SK-N-SH (cell line): ENCODE results near the gene MAPK10. TPM values are rescaled to one million over a fixed set of nuclear protein-coding genes. Genes with fewer than 3 reads are reported as not detected.

Experiments used
- CTCF ChIA-PET: fragments of 300-600, 350-600 bp; formaldehyde crosslinking; extraction: SDS; loops from one replicate; lab custom pipeline; 2021; lab: Yijun Ruan, JAX
- POLR2A ChIA-PET: fragments of 350-600 bp; sonication (Branson Sonifier 250); formaldehyde crosslinking; extraction: SDS; loops from one replicate; lab custom pipeline; 2020; ENCODE audit warnings: antibody characterized with exemption, inconsistent platforms; lab: Yijun Ruan, JAX
- DNase-seq: peaks from one replicate; pipeline ENCODE4 v3.0.0; 2012
- H2AFZ ChIP-seq: fragments of 200-600 bp; sonication (generic); 2 replicates; pipeline ENCODE4 v1.8.1; 2016; ENCODE audit warnings: antibody characterized with exemption, mild to moderate bottlenecking, low read depth
- H3F3A ChIP-seq: fragments of 200-600 bp; sonication (generic); replicated peaks from 2 replicates; pipeline ENCODE3; 2016; ENCODE audit warnings: antibody characterized with exemption, mild to moderate bottlenecking; ENCODE audit not compliant: insufficient read depth
- H3K27ac ChIP-seq, 2 experiments: fragments of 200-500 bp in 1 of 2; fragments of 200-600 bp in 1 of 2; sonication (Bioruptor generic) in 1 of 2; sonication (generic), shearing (Covaris generic) in 1 of 2; 2 replicates each; pipeline versions ENCODE4 v1.5.1 to v1.6.1; 2014 to 2016; ENCODE audit warnings: low read depth in 2 of 2, inconsistent platforms in 1 of 2, low read length in 1 of 2, mild to moderate bottlenecking in 1 of 2, mixed read lengths in 1 of 2
- H3K27me3 ChIP-seq: fragments of 200-600 bp; sonication (generic), shearing (Covaris generic); 2 replicates; pipeline ENCODE4 v1.6.1; 2016; ENCODE audit warnings: mixed run types; ENCODE audit not compliant: insufficient read depth
- H3K36me3 ChIP-seq, 2 experiments: fragments of 200-500 bp in 1 of 2; fragments of 200-600 bp in 1 of 2; sonication (Bioruptor generic) in 1 of 2; sonication (generic) in 1 of 2; replicated peaks in 1 of 2; 2 replicates each; pipeline versions ENCODE3 to v1.5.1; 2014 to 2016; ENCODE audit warnings: low read length in 1 of 2, mild to moderate bottlenecking in 1 of 2; ENCODE audit not compliant: insufficient read depth in 2 of 2, control insufficient read depth in 1 of 2
- H3K4me1 ChIP-seq, 2 experiments: fragments of 200-500 bp in 1 of 2; fragments of 200-600 bp in 1 of 2; sonication (Bioruptor generic) in 1 of 2; sonication (generic), shearing (Covaris generic) in 1 of 2; 2 replicates each; pipeline versions ENCODE4 v1.5.1 to v1.6.1; 2014 to 2016; ENCODE audit warnings: low read depth in 1 of 2, low read length in 1 of 2, mixed run types in 1 of 2; ENCODE audit not compliant: insufficient read depth in 2 of 2, control insufficient read depth in 1 of 2
- H3K4me2 ChIP-seq: fragments of 200-600 bp; sonication (generic), shearing (Covaris generic); 2 replicates; pipeline ENCODE4 v1.6.1; 2017; ENCODE audit warnings: mixed run types
- H3K4me3 ChIP-seq, 2 experiments: fragments of 200-500 bp in 1 of 2; fragments of 200-600 bp in 1 of 2; sonication (Bioruptor generic) in 1 of 2; sonication (generic), shearing (Covaris generic) in 1 of 2; 2 replicates each; pipeline versions ENCODE4 v1.5.1 to v1.8.1; 2014 to 2016; ENCODE audit warnings: low read depth in 2 of 2, inconsistent platforms in 1 of 2, low read length in 1 of 2, mild to moderate bottlenecking in 1 of 2, mixed read lengths in 1 of 2, moderate library complexity in 1 of 2
- H3K79me2 ChIP-seq: fragments of 200-600 bp; sonication (generic); 2 replicates; pipeline ENCODE4 v1.8.1; 2017; ENCODE audit warnings: mild to moderate bottlenecking; ENCODE audit not compliant: insufficient read depth
- H3K9ac ChIP-seq: fragments of 200-600 bp; sonication (generic); 2 replicates; pipeline ENCODE4 v1.6.1; 2017; ENCODE audit warnings: mixed run types
- H3K9me2 ChIP-seq: fragments of 200-600 bp; sonication (generic); 2 replicates; pipeline ENCODE4 v1.6.1; 2017; ENCODE audit warnings: mixed run types
- H3K9me3 ChIP-seq: fragments of 200-600 bp; sonication (generic); 2 replicates; pipeline ENCODE4 v1.6.1; 2017; ENCODE audit warnings: mixed run types, mild to moderate bottlenecking, moderate library complexity
- H4K20me1 ChIP-seq: fragments of 200-600 bp; sonication (generic); 2 replicates; pipeline ENCODE4 v1.6.1; 2017; ENCODE audit warnings: mild to moderate bottlenecking, mixed run types; ENCODE audit not compliant: insufficient read depth
- CHD2 ChIP-seq: fragments of 150-350 bp; IDR thresholded peaks from 2 replicates; pipeline ENCODE4 v1.6.1; 2018; ENCODE audit warnings: low read length; ENCODE audit not compliant: partially characterized antibody
- CTCF ChIP-seq: fragments of 200-600 bp; sonication (generic); IDR thresholded peaks from 2 replicates; pipeline ENCODE4 v1.6.1; 2017; ENCODE audit warnings: antibody characterized with exemption, mild to moderate bottlenecking, moderate library complexity
- EZH2phosphoT487 ChIP-seq: fragments of 200-600 bp; sonication (generic); IDR thresholded peaks from 2 replicates; pipeline ENCODE4 v1.6.1; 2017; ENCODE audit warnings: low read depth, mixed run types, mild to moderate bottlenecking, antibody characterized with exemption, moderate library complexity, borderline replicate concordance
- FOSL2 ChIP-seq: IDR thresholded peaks from 2 replicates; pipeline ENCODE4 v1.4.0; 2012; ENCODE audit warnings: low read depth, mild to moderate bottlenecking, moderate library complexity, borderline replicate concordance
- FOXJ3 ChIP-seq: sonication (generic); formaldehyde crosslinking; IDR thresholded peaks from 2 replicates; pipeline ENCODE4 v1.5.1; 2020; ENCODE audit warnings: mild to moderate bottlenecking, missing genetic modification reagents
- GABPA ChIP-seq: IDR thresholded peaks from 2 replicates; pipeline ENCODE4 v1.4.0; 2012; ENCODE audit warnings: low read depth, mild to moderate bottlenecking
- MAX ChIP-seq: IDR thresholded peaks from 2 replicates; pipeline ENCODE4 v1.4.0; 2012; ENCODE audit warnings: low read depth
- MEF2A ChIP-seq: IDR thresholded peaks from 2 replicates; pipeline ENCODE4 v1.4.0; 2012; ENCODE audit warnings: low read depth, borderline replicate concordance
- MXI1 ChIP-seq: IDR thresholded peaks from 2 replicates; pipeline ENCODE4 v1.6.1; 2012; ENCODE audit warnings: mild to moderate bottlenecking, low read depth, low read length, improper control_type of control experiment
- RAD21 ChIP-seq: IDR thresholded peaks from 2 replicates; pipeline ENCODE4 v1.6.1; 2012; ENCODE audit warnings: mild to moderate bottlenecking, low read length
- RCOR1 ChIP-seq: fragments of 150-350 bp; IDR thresholded peaks from 2 replicates; pipeline ENCODE4 v1.6.1; 2017; ENCODE audit warnings: antibody characterized with exemption, low read length
- REST ChIP-seq: IDR thresholded peaks from 2 replicates; pipeline ENCODE4 v1.6.1; 2012; ENCODE audit warnings: mild to moderate bottlenecking, low read depth, low read length, moderate library complexity
- RFX5 ChIP-seq: IDR thresholded peaks from 2 replicates; pipeline ENCODE4 v1.6.1; 2012; ENCODE audit warnings: mild to moderate bottlenecking, improper control_type of control experiment, low read length
- SIN3A ChIP-seq: IDR thresholded peaks from 2 replicates; pipeline ENCODE4 v1.6.1; 2012; ENCODE audit warnings: low read depth, mild to moderate bottlenecking, low read length, moderate library complexity, borderline replicate concordance
- SMC3 ChIP-seq: IDR thresholded peaks from 2 replicates; pipeline ENCODE4 v1.6.1; 2012; ENCODE audit warnings: low read depth, low read length, improper control_type of control experiment
- TAF1 ChIP-seq: IDR thresholded peaks from 2 replicates; pipeline ENCODE4 v1.6.1; 2012; ENCODE audit warnings: low read depth, mild to moderate bottlenecking, low read length, moderate library complexity, borderline replicate concordance
- TCF12 ChIP-seq: IDR thresholded peaks from 2 replicates; pipeline ENCODE4 v1.4.0; 2012
- TEAD4 ChIP-seq: IDR thresholded peaks from 2 replicates; pipeline ENCODE4 v1.4.0; 2012; ENCODE audit warnings: mild to moderate bottlenecking, borderline replicate concordance; ENCODE audit not compliant: insufficient read depth
- ZBTB33 ChIP-seq: IDR thresholded peaks from 2 replicates; pipeline ENCODE4 v1.4.0; 2012; ENCODE audit warnings: low read depth, borderline replicate concordance
- WGBS: methylation state at CpG from one replicate; pipeline ENCODE4 v1.1.6; 2017; ENCODE audit warnings: low lambda C conversion rate; 5-methylcytosine and 5-hydroxymethylcytosine counted together
- polyA plus RNA-seq, 3 experiments: library from polyadenylated mRNA; depleted of rRNA; stranded (reverse); fragments of >200 nt; gene quantifications; 2 replicates each; pipeline ENCODE4 v1.2.3, GENCODE V29; 2012

Gene MAPK10
- polyA plus RNA-seq, 1 of the 3 experiments (the other 2 are of a cell fraction), result 8.1 TPM

- no peak for TF ChIP-seq REST
- TF ChIP-seq SIN3A, result no peak
- no peak for TF ChIP-seq ZBTB33
Observed at GRCh38 chr4:86294883-86295282, 65.0 kb downstream of the MAPK10 start (continued).

- POLR2A ChIA-PET, result no interaction called here
- CTCF ChIA-PET, result interaction anchor here (0.6 to 1.2 kb wide), 2 partner anchors 27 to 56 kb away, joined by 3 read pairs; no protein-coding TSS in a partner anchor
- H3K36me3 ChIP-seq, result no peaks in the 10 kb centered on the region
- no peak overlapping the region for H3K27ac ChIP-seq
- H4K20me1 ChIP-seq, result no peaks in the 10 kb centered on the region
- H3K9ac ChIP-seq, result no peak overlapping the region
- TF ChIP-seq MXI1 (no peak), TAF1 (no peak), CTCF (no peak), GABPA (no peak)
- TF ChIP-seq, all 33 proteins: peak for 0
- Histone ChIP-seq H3K4me2 (no peak overlapping the region), H3F3A (no peaks in the 10 kb centered on the region), H3K4me1 (no peaks in the 10 kb centered on the region; a peak in 1 of 4 replicates), H3K9me2 (no peaks in the 10 kb centered on the region), H3K27me3 (no peaks in the 10 kb centered on the region), H3K9me3 (no peaks in the 10 kb centered on the region), H3K79me2 (no peaks in the 10 kb centered on the region), H2AFZ (no peak overlapping the region), H3K4me3 (no peak overlapping the region)
- 100% methylated on average over 2 of the region's 2 CpGs for WGBS
- no peak for DNase-seq
Observed at GRCh38 chr4:86291180-86291579, 68.7 kb downstream of the MAPK10 start.

- no peak for DNase-seq
- H3K9me3 ChIP-seq, result no peaks in the 10 kb centered on the region
- TF ChIP-seq FOSL2, result no peak
- no peak for TF ChIP-seq RCOR1
- TF ChIP-seq RAD21, result no peak
- TF ChIP-seq CHD2, result no peak
- no peak for TF ChIP-seq TCF12
- TF ChIP-seq MAX, result no peak
- TF ChIP-seq EZH2phosphoT487, result no peak
- no peak for TF ChIP-seq FOXJ3 (CRISPR knock-in tag)
- TF ChIP-seq RFX5, result no peak
- TF ChIP-seq MEF2A, result no peak
- TF ChIP-seq TEAD4, result no peak
- no peak for TF ChIP-seq SMC3
Observed at GRCh38 chr4:86286726-86287125, 73.1 kb downstream of the MAPK10 start.

More at GRCh38 chr4:86286726-86287125, 73.1 kb downstream of the MAPK10 start:
- Histone ChIP-seq H3K79me2 (no peaks in the 10 kb centered on the region), H3K4me3 (no peak overlapping the region), H4K20me1 (no peaks in the 10 kb centered on the region), H3F3A (no peaks in the 10 kb centered on the region), H3K36me3 (no peaks in the 10 kb centered on the region), H3K27ac (no peak overlapping the region), H3K9ac (no peak overlapping the region), H3K9me2 (no peaks in the 10 kb centered on the region), H3K4me1 (no peaks in the 10 kb centered on the region; a peak in 1 of 4 replicates), H3K27me3 (no peaks in the 10 kb centered on the region), H2AFZ (no peak overlapping the region), H3K4me2 (no peak overlapping the region)
- ChIA-PET POLR2A (no interaction called here), CTCF (no interaction called here)
- WGBS, result 93% methylated on average over 2 of the region's 2 CpGs
